ENCODE results near the gene UST.

The UST gene

GRCh38 chr6:148967011-148967520, 220.2 kb downstream of the UST start:
- H3K9ac ChIP-seq (ENCODE audit: low read depth, low read length, poor library complexity, severe bottlenecking): no peak overlapping the region
- no peaks in the 10 kb centered on the region for H3K9me2 ChIP-seq (replicated peaks; ENCODE audit: low read depth, low read length)
- H3K4me2 ChIP-seq (ENCODE audit: low read depth, low read length, poor library complexity, severe bottlenecking): no peak overlapping the region
- H3K79me2 ChIP-seq (ENCODE audit: insufficient read depth, low read length): no peaks in the 10 kb centered on the region
- no peaks in the 10 kb centered on the region for H3K27me3 ChIP-seq (ENCODE audit: insufficient read depth, low read length, poor library complexity, severe bottlenecking)
- no peaks in the 10 kb centered on the region for H3K36me3 ChIP-seq (ENCODE audit: insufficient read depth, low read length)
- no peaks in the 10 kb centered on the region for H3K4me1 ChIP-seq (ENCODE audit: insufficient read depth, low read length, poor library complexity, severe bottlenecking)
- no peak overlapping the region for H2AFZ ChIP-seq (ENCODE audit: low read length)
- H3K4me3 ChIP-seq (ENCODE audit: low read length, poor library complexity, severe bottlenecking): no peak overlapping the region
- no peaks in the 10 kb centered on the region for H3F3A ChIP-seq (ENCODE audit: low read depth)
- H3K9me3 ChIP-seq (ENCODE audit: insufficient read depth, low read depth, low read length): no peaks in the 10 kb centered on the region
- no peak for TF ChIP-seq CTCF (conservative IDR thresholded peaks at IDR 0.05; ENCODE audit: low read length)
- no peaks in the 10 kb centered on the region for H4K20me1 ChIP-seq (ENCODE audit: insufficient read depth, low read length, poor library complexity, severe bottlenecking)

GRCh38 chr6:148967541-148967956, 220.7 kb downstream of the UST start:
- no peak for TF ChIP-seq CTCF (conservative IDR thresholded peaks at IDR 0.05; ENCODE audit: low read length)
- TF ChIP-seq EZH2phosphoT487 (IDR thresholded peaks at IDR 0.05; ENCODE audit: borderline replicate concordance): no peak
- H3K9ac ChIP-seq (ENCODE audit: low read depth, low read length, poor library complexity, severe bottlenecking): no peak overlapping the region
- H4K20me1 ChIP-seq (ENCODE audit: insufficient read depth, low read length, poor library complexity, severe bottlenecking): no peaks in the 10 kb centered on the region
- no peak overlapping the region for H3K4me3 ChIP-seq (ENCODE audit: low read length, poor library complexity, severe bottlenecking)
- H3K79me2 ChIP-seq (ENCODE audit: insufficient read depth, low read length): no peaks in the 10 kb centered on the region
- H3K4me2 ChIP-seq (ENCODE audit: low read depth, low read length, poor library complexity, severe bottlenecking): no peak overlapping the region
- no peaks in the 10 kb centered on the region for H3K27me3 ChIP-seq (ENCODE audit: insufficient read depth, low read length, poor library complexity, severe bottlenecking)
- no peaks in the 10 kb centered on the region for H3K4me1 ChIP-seq (ENCODE audit: insufficient read depth, low read length, poor library complexity, severe bottlenecking)
- no peaks in the 10 kb centered on the region for H3K36me3 ChIP-seq (ENCODE audit: insufficient read depth, low read length)
- no peaks in the 10 kb centered on the region for H3K9me2 ChIP-seq (replicated peaks; ENCODE audit: low read depth, low read length)
- H3F3A ChIP-seq (ENCODE audit: low read depth): no peaks in the 10 kb centered on the region
- no peak overlapping the region for H2AFZ ChIP-seq (ENCODE audit: low read length)
- H3K9me3 ChIP-seq (ENCODE audit: insufficient read depth, low read depth, low read length): no peaks in the 10 kb centered on the region

- no peaks in the 10 kb centered on the region for H3K27me3 ChIP-seq (ENCODE audit: insufficient read depth, low read length, poor library complexity, severe bottlenecking)
- H3K9ac ChIP-seq (ENCODE audit: low read depth, low read length, poor library complexity, severe bottlenecking): no peak overlapping the region
- TF ChIP-seq EZH2phosphoT487 (IDR thresholded peaks at IDR 0.05; ENCODE audit: borderline replicate concordance) (no peak), CTCF (conservative IDR thresholded peaks at IDR 0.05; ENCODE audit: low read length) (no peak)
- no peaks in the 10 kb centered on the region for H3K9me3 ChIP-seq (ENCODE audit: insufficient read depth, low read depth, low read length)
- H3F3A ChIP-seq (ENCODE audit: low read depth): no peaks in the 10 kb centered on the region
- no peaks in the 10 kb centered on the region for H3K36me3 ChIP-seq (ENCODE audit: insufficient read depth, low read length)
- H3K4me2 ChIP-seq (ENCODE audit: low read depth, low read length, poor library complexity, severe bottlenecking): no peak overlapping the region
- no peaks in the 10 kb centered on the region for H4K20me1 ChIP-seq (ENCODE audit: insufficient read depth, low read length, poor library complexity, severe bottlenecking)
- no peaks in the 10 kb centered on the region for H3K4me1 ChIP-seq (ENCODE audit: insufficient read depth, low read length, poor library complexity, severe bottlenecking)
- H3K9me2 ChIP-seq (replicated peaks; ENCODE audit: low read depth, low read length): no peaks in the 10 kb centered on the region
- no peak overlapping the region for H3K4me3 ChIP-seq (ENCODE audit: low read length, poor library complexity, severe bottlenecking)
- no peak overlapping the region for H2AFZ ChIP-seq (ENCODE audit: low read length)
- no peaks in the 10 kb centered on the region for H3K79me2 ChIP-seq (ENCODE audit: insufficient read depth, low read length)
These were observed 222.2 kb downstream of the UST start for GRCh38 chr6:148968771-148969602.

All from Loucy (cell line).